Trophoblast cell (in vitro differentiated cells and primary cell): ENCODE measurements around the gene ANKIB1.

ENCODE experiments used
- DNase-seq, 2 donors: peaks; one replicate each; pipeline ENCODE4 v3.0.0-alpha.2; 2016
- H2AFZ ChIP-seq: 2 replicates; pipeline ENCODE4 v1.6.1; 2013; ENCODE audit warnings: low read length, moderate library complexity, mild to moderate bottlenecking; ENCODE audit not compliant: insufficient read depth, poor library complexity
- H2AK5ac ChIP-seq: 2 replicates; pipeline ENCODE4 v1.6.1; 2013; ENCODE audit warnings: mild to moderate bottlenecking, low read length
- H2BK120ac ChIP-seq: 2 replicates; pipeline ENCODE4 v1.6.1; 2013; ENCODE audit warnings: low read length, mild to moderate bottlenecking, moderate library complexity; ENCODE audit not compliant: insufficient read depth, poor library complexity
- H2BK12ac ChIP-seq: 2 replicates; pipeline ENCODE4 v1.6.1; 2013; ENCODE audit warnings: mild to moderate bottlenecking, low read length, moderate library complexity
- H2BK5ac ChIP-seq: 2 replicates; pipeline ENCODE4 v1.6.1; 2013; ENCODE audit warnings: low read length, low read depth, moderate library complexity, mild to moderate bottlenecking; ENCODE audit not compliant: poor library complexity
- H3K14ac ChIP-seq: 2 replicates; pipeline ENCODE4 v1.6.1; 2013; ENCODE audit warnings: mild to moderate bottlenecking, low read length
- H3K18ac ChIP-seq: 2 replicates; pipeline ENCODE4 v1.6.1; 2013; ENCODE audit warnings: mild to moderate bottlenecking, low read length
- H3K23ac ChIP-seq: 2 replicates; pipeline ENCODE4 v1.6.1; 2013; ENCODE audit warnings: low read length
- H3K27ac ChIP-seq: 2 replicates; pipeline ENCODE4 v1.5.1; 2013; ENCODE audit warnings: low read depth, mild to moderate bottlenecking, inconsistent platforms, low read length, moderate library complexity
- H3K27me3 ChIP-seq: 2 replicates; pipeline ENCODE4 v1.6.1; 2013; ENCODE audit warnings: inconsistent platforms, mild to moderate bottlenecking, low read length, moderate library complexity; ENCODE audit not compliant: insufficient read depth
- H3K36me3 ChIP-seq, 2 experiments: 1 replicate in 1 of 2; 2 replicates in 1 of 2; pipeline ENCODE4 v1.6.1; 2013; ENCODE audit warnings: low read length in 2 of 2, mild to moderate bottlenecking in 2 of 2, moderate library complexity in 1 of 2; ENCODE audit not compliant: insufficient read depth in 2 of 2, control insufficient read depth in 1 of 2
- H3K4ac ChIP-seq: 2 replicates; pipeline ENCODE4 v1.6.1; 2013; ENCODE audit warnings: low read depth, mild to moderate bottlenecking, low read length, moderate library complexity
- H3K4me1 ChIP-seq, 2 experiments: 1 replicate in 1 of 2; 2 replicates in 1 of 2; pipeline ENCODE4 v1.6.1; 2013; ENCODE audit warnings: low read length in 2 of 2, mild to moderate bottlenecking in 2 of 2, moderate library complexity in 1 of 2; ENCODE audit not compliant: insufficient read depth in 2 of 2, control insufficient read depth in 1 of 2
- H3K4me2 ChIP-seq: 2 replicates; pipeline ENCODE4 v1.6.1; 2013; ENCODE audit warnings: inconsistent platforms, mild to moderate bottlenecking, low read length, moderate library complexity
- H3K4me3 ChIP-seq: 2 replicates; pipeline ENCODE4 v1.5.1; 2013; ENCODE audit warnings: mild to moderate bottlenecking, low read depth, low read length, inconsistent platforms
- H3K79me1 ChIP-seq: one replicate; pipeline ENCODE4 v1.6.1; 2013; ENCODE audit warnings: low read length
- H3K79me2 ChIP-seq: 2 replicates; pipeline ENCODE4 v1.6.1; 2013; ENCODE audit warnings: low read length, mild to moderate bottlenecking; ENCODE audit not compliant: control insufficient read depth, insufficient read depth, poor library complexity
- H3K9ac ChIP-seq: 2 replicates; pipeline ENCODE4 v1.6.1; 2013; ENCODE audit warnings: mild to moderate bottlenecking, low read length
- H3K9me3 ChIP-seq: 2 replicates; pipeline ENCODE4 v1.6.1; 2013; ENCODE audit warnings: low read depth, mild to moderate bottlenecking, control low read depth, inconsistent platforms, low read length; ENCODE audit not compliant: insufficient read depth
- H4K12ac ChIP-seq: 2 replicates; pipeline ENCODE4 v1.6.1; 2013; ENCODE audit warnings: low read depth, mild to moderate bottlenecking, low read length, moderate library complexity
- H4K8ac ChIP-seq: 2 replicates; pipeline ENCODE4 v1.6.1; 2013; ENCODE audit warnings: low read depth, mild to moderate bottlenecking, low read length, moderate library complexity
- H4K91ac ChIP-seq: one replicate; pipeline ENCODE4 v1.6.1; 2013; ENCODE audit warnings: low read depth, mild to moderate bottlenecking, low read length, moderate library complexity
- WGBS: extraction: QIAGEN DNeasy Blood & Tissue Kit; methylation state at CpG from one replicate; pipeline ENCODE4 v1.1.7; 2013; ENCODE audit warnings: missing lambda C conversion rate; ENCODE audit not compliant: insufficient read length, insufficient coverage; ENCODE audit errors: extremely low coverage; 5-methylcytosine and 5-hydroxymethylcytosine counted together

The ANKIB1 gene

GRCh38 chr7:92289321-92289720, 43.5 kb downstream of the ANKIB1 start:
- H4K8ac ChIP-seq = no peak overlapping the region
- no peak overlapping the region for H3K14ac ChIP-seq
- H3K79me2 ChIP-seq = no peaks in the 10 kb centered on the region
- H3K36me3 ChIP-seq = no peaks in the 10 kb centered on the region
- no peak for DNase-seq
- H2BK5ac ChIP-seq = no peak overlapping the region
- H3K27ac ChIP-seq = no peak overlapping the region
- H2AFZ ChIP-seq = no peak overlapping the region
- no CpG with 5 or more reads among the region's 2 CpGs for WGBS
- H3K4ac ChIP-seq = no peak overlapping the region
- H3K9me3 ChIP-seq = no peaks in the 10 kb centered on the region
- no peak overlapping the region for H3K23ac ChIP-seq
- H3K4me2 ChIP-seq = no peak overlapping the region
- H2AK5ac ChIP-seq = no peak overlapping the region
- H2BK120ac ChIP-seq = no peak overlapping the region
- peaks cover 0 to 2% of the 10 kb centered on the region in 2 experiments for H3K4me1 ChIP-seq
- no peak overlapping the region for H3K4me3 ChIP-seq
- no peaks in the 10 kb centered on the region for H3K79me1 ChIP-seq
- no peak overlapping the region for H3K18ac ChIP-seq
- no peak overlapping the region for H3K9ac ChIP-seq
- no peak overlapping the region for H2BK12ac ChIP-seq
- H3K27me3 ChIP-seq = no peaks in the 10 kb centered on the region
- no peak overlapping the region for H4K12ac ChIP-seq
- H4K91ac ChIP-seq = no peak overlapping the region

- H4K91ac ChIP-seq = no peak overlapping the region
- H3K27me3 ChIP-seq = no peaks in the 10 kb centered on the region
- H3K4ac ChIP-seq = no peak overlapping the region
- H2BK5ac ChIP-seq = no peak overlapping the region
- no peak overlapping the region for H3K4me2 ChIP-seq
- H3K9me3 ChIP-seq = no peaks in the 10 kb centered on the region
- no peak overlapping the region for H4K8ac ChIP-seq
- H3K27ac ChIP-seq = no peak overlapping the region
- no peak overlapping the region for H2BK12ac ChIP-seq
- no peak overlapping the region for H3K23ac ChIP-seq
- no peaks in the 10 kb centered on the region for H3K36me3 ChIP-seq
- no peak overlapping the region for H2BK120ac ChIP-seq
- no peak overlapping the region for H3K9ac ChIP-seq
- H2AFZ ChIP-seq = no peak overlapping the region
- H4K12ac ChIP-seq = no peak overlapping the region
- no peaks in the 10 kb centered on the region for H3K79me2 ChIP-seq
- no peak overlapping the region for H2AK5ac ChIP-seq
- peaks cover 0 to 2% of the 10 kb centered on the region in 2 experiments for H3K4me1 ChIP-seq
- H3K18ac ChIP-seq = no peak overlapping the region
- no peak overlapping the region for H3K14ac ChIP-seq
- no peak for DNase-seq
- WGBS = no CpG with 5 or more reads among the region's 3 CpGs
- H3K4me3 ChIP-seq = no peak overlapping the region
- H3K79me1 ChIP-seq = no peaks in the 10 kb centered on the region
Measured at GRCh38 chr7:92292981-92293380, 47.2 kb downstream of the ANKIB1 start.

GRCh38 chr7:92293896-92294590, 48.3 kb downstream of the ANKIB1 start:
- H3K4me1 ChIP-seq = peaks cover 0 to 2% of the 10 kb centered on the region in 2 experiments
- H3K4me2 ChIP-seq = no peak overlapping the region
- no peak overlapping the region for H3K23ac ChIP-seq
- H3K27ac ChIP-seq = no peak overlapping the region
- no peak overlapping the region for H2BK120ac ChIP-seq
- DNase-seq = no peak
- H4K8ac ChIP-seq = no peak overlapping the region
- H3K79me2 ChIP-seq = no peaks in the 10 kb centered on the region
- no CpG with 5 or more reads among the region's 2 CpGs for WGBS
- H2BK5ac ChIP-seq = no peak overlapping the region
- no peak overlapping the region for H2AK5ac ChIP-seq
- H4K12ac ChIP-seq = no peak overlapping the region
- no peak overlapping the region for H2AFZ ChIP-seq
- H3K27me3 ChIP-seq = no peaks in the 10 kb centered on the region
- no peak overlapping the region for H3K4ac ChIP-seq
- H2BK12ac ChIP-seq = no peak overlapping the region
- no peak overlapping the region for H4K91ac ChIP-seq
- no peaks in the 10 kb centered on the region for H3K36me3 ChIP-seq
- no peak overlapping the region for H3K4me3 ChIP-seq
- no peak overlapping the region for H3K14ac ChIP-seq
- H3K18ac ChIP-seq = no peak overlapping the region
- H3K79me1 ChIP-seq = no peaks in the 10 kb centered on the region
- no peaks in the 10 kb centered on the region for H3K9me3 ChIP-seq
- H3K9ac ChIP-seq = no peak overlapping the region

- no peak overlapping the region for H2AK5ac ChIP-seq
- WGBS = no CpG with 5 or more reads among the region's 1 CpG
- no peak for DNase-seq
Measured at GRCh38 chr7:92295391-92295790, 49.6 kb downstream of the ANKIB1 start.

More at GRCh38 chr7:92295391-92295790, 49.6 kb downstream of the ANKIB1 start:
- H3K36me3 ChIP-seq = no peaks in the 10 kb centered on the region
- H4K91ac ChIP-seq = no peak overlapping the region
- peaks cover 0 to 2% of the 10 kb centered on the region in 2 experiments for H3K4me1 ChIP-seq
- H3K9me3 ChIP-seq = no peaks in the 10 kb centered on the region
- no peak overlapping the region for H3K27ac ChIP-seq
- no peak overlapping the region for H3K4me2 ChIP-seq
- H3K4me3 ChIP-seq = no peak overlapping the region
- no peaks in the 10 kb centered on the region for H3K79me2 ChIP-seq
- no peak overlapping the region for H3K23ac ChIP-seq
- H3K9ac ChIP-seq = no peak overlapping the region
- H3K18ac ChIP-seq = no peak overlapping the region
- H2AFZ ChIP-seq = no peak overlapping the region
- H3K4ac ChIP-seq = no peak overlapping the region
- no peak overlapping the region for H4K12ac ChIP-seq
- no peak overlapping the region for H2BK120ac ChIP-seq
- H3K79me1 ChIP-seq = no peaks in the 10 kb centered on the region
- H2BK12ac ChIP-seq = no peak overlapping the region
- H2BK5ac ChIP-seq = no peak overlapping the region
- no peak overlapping the region for H3K14ac ChIP-seq
- no peaks in the 10 kb centered on the region for H3K27me3 ChIP-seq
- no peak overlapping the region for H4K8ac ChIP-seq
